NT2/D1 (cell line): ENCODE measurements around the gene GASK1A.

Experiments
- SUZ12 ChIP-seq: IDR thresholded peaks from 2 replicates; pipeline ENCODE4 v1.6.1; 2011; ENCODE audit not compliant: insufficient read length, insufficient read depth; ENCODE audit errors: extremely low read depth
- YY1 ChIP-seq: IDR thresholded peaks from 2 replicates; pipeline ENCODE4 v1.6.1; 2011; ENCODE audit not compliant: insufficient read length, insufficient read depth
- ZNF274 ChIP-seq: IDR thresholded peaks from 2 replicates; pipeline ENCODE4 v1.6.1; 2011; ENCODE audit warnings: mild to moderate bottlenecking, low read depth, low read length

- TF ChIP-seq SUZ12 (no peak), YY1 (no peak), ZNF274 (no peak)
Measured at GRCh38 chr3:43095370-43095769, 116.3 kb downstream of the GASK1A start.
